Stimulated activated CD8-positive, alpha-beta memory T cell treated with anti-CD3 and anti-CD28 coated beads, Interleukin-7, amount 100 ng/mL, for 24 hours (primary cell): Measurements from ENCODE around the gene ANO9.
"Not testable (repeated sequence)": the region's sequence is repeated elsewhere in the genome, so short reads cannot be mapped to it uniquely, and the experiment has no call there.

Experiments used
- DNase-seq: peaks from one replicate; pipeline ENCODE4 v3.0.0-alpha.2; 2020; ENCODE audit warnings: low read depth

ANO9 gene

DNA sequence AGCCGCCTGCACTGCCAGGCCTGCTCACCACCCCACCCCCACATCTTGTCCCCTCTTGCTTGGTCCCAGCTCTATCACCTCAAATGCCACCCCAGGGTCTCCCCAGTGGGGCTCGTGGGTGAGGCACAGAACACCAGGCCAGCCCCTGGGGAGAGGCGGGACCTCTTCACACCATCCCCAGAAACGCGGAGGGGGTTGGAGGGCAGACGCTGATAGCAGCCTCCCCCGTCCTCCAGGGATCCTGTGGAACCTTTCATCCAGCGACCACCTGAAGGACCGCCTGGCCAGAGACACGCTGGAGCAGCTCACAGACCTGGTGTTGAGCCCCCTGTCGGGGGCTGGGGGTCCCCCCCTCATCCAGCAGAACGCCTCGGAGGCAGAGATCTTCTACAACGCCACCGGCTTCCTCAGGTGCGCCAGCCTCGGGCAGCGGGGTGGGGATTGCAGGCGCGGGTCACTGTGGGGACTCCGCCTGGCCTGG lies 42.0 kb downstream of the ANO9 start:
- no peak for DNase-seq

DNA sequence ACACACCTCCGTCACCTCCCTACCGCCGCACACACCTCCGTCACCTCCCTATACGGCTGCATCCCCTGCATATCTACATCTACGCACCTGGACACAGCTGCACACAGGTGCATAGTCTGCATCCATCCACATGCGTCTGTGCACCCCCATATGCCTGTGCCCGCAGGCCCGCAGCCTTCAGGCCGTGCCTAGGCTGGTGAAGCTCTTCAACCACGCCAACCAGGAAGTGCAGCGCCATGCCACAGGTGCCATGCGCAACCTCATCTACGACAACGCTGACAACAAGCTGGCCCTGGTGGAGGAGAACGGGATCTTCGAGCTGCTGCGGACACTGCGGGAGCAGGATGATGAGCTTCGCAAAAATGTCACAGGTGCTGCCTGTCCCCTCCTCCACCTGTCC lies 43.0 kb downstream of the ANO9 start:
- no peak for DNase-seq

DNA sequence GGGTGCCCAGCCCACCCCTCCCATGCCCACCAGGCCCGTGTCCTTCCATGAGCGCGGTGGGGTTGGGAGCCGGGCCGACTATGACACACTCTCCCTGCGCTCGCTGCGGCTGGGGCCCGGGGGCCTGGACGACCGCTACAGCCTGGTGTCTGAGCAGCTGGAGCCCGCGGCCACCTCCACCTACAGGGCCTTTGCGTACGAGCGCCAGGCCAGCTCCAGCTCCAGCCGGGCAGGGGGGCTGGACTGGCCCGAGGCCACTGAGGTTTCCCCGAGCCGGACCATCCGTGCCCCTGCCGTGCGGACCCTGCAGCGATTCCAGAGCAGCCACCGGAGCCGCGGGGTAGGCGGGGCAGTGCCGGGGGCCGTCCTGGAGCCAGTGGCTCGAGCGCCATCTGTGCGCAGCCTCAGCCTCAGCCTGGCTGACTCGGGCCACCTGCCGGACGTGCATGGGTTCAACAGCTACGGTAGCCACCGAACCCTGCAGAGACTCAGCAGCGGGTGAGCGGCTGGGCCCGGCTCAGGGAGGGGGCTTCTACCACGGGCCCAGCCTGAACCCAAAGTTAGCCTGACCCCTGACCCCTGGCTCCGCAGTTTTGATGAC lies 44.8 kb downstream of the ANO9 start:
- DNase-seq: no peak

DNA sequence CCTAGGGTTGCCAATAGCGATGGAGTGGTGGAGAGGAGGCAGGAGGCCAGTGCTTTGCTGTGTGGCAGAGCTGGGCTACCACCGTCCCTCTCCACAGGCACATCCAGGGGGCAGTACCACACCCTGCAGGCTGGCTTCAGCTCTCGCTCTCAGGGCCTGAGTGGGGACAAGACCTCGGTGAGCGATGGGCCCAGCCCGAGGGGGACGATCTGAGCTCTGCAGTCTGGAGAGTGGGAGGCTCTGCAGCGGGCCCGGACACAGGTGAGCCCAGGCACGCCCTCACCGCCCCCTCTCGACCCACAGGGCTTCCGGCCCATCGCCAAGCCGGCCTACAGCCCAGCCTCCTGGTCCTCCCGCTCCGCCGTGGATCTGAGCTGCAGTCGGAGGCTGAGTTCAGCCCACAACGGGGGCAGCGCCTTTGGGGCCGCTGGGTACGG lies 45.3 kb downstream of the ANO9 start:
- no peak for DNase-seq

DNA sequence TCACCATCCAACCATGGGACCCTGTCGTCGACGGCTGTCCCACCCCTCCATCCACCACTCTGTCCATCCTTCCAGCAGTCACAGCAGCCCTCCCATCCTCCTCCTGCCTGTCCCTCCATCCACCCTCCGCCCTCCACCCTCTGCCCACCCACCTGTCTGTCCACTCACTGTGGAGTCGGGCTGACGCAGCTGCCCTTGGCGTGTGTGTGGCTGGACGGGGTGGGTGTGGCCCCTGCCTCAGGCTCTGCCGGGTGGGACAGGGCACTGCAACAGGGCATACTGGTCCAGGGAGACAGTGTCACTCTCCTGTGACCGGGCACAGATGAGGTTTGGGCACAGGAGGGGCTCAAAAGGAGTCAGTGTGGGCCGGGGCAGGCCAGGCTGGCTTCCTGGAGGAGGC lies 45.9 kb downstream of the ANO9 start:
- no peak for DNase-seq

DNA sequence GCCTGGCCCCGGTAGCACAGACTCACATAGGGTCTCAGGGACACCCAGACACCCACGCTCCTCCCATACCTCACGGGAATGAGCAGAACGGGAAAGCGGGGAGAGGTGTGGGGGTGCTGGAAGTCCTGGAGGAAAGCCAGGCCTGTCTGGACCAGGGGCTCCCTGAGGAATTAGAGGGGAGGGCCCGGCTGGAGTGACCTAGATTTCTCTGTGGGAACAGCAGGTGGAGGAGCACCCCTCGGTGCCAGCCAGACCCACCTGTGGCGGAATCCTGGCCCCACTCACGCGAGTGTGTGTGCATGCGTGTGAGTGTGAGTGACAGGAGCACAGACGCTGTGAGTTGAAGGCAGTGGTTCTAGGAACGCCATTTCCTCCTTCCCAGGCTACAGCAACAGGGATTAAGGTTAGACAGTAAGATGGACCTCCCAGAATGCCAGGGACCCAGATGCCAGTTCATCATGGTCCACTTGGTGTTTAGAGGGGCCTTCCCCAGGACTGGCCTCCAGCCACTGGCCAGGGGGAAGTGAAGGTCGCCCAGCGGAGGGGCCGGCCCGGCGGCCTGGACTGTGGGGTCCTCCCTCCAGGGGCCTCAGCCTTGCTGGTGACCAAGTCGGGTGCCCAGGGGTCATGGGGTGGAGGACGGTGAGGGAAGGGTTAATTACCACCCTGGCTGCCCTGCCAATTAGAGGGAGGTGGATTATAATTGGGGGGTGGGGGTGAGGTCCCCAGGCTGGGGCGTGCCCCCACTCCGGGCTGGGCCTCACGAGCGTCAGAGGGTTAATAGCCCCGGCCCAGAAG lies 46.8 kb downstream of the ANO9 start:
- DNase-seq: no peak

DNA sequence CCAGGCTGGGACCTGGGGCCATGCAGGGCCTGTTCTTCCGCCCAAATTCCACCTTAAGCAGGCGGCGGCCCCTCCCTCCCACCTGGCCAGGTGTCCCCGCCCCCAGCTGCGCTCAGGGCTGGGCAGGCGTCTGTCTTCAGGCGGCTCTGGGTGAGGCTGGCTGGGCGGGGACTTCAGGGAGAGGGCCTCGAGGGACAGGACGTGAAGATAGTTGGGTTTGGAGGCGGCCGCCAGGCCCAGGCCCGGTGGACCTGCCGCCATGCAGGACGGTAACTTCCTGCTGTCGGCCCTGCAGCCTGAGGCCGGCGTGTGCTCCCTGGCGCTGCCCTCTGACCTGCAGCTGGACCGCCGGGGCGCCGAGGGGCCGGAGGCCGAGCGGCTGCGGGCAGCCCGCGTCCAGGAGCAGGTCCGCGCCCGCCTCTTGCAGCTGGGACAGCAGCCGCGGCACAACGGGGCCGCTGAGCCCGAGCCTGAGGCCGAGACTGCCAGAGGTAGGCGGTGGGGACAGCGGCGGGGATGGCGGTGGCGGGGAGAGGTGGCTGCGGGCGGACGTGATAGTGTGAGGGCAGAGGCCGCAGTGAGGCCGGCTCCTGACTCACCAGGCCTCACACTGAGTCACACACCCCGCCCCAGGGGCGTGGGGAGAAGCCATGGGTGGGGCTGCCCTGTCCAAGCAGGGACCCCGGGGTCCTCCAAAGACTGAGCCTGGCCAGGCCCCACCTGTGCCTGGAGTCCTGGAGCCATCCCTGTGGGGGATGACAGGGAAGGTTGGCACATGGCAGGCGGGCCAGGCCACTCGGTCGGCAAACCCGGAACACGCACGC lies 47.6 kb downstream of the ANO9 start, which contains the start of gene PKP3:
Gene PKP3, plus strand, starts transcription at position 176 of the 824 bp plus-strand sequence. Its CDS starts 84 bp downstream, at position 260.
- no peak for DNase-seq

DNA sequence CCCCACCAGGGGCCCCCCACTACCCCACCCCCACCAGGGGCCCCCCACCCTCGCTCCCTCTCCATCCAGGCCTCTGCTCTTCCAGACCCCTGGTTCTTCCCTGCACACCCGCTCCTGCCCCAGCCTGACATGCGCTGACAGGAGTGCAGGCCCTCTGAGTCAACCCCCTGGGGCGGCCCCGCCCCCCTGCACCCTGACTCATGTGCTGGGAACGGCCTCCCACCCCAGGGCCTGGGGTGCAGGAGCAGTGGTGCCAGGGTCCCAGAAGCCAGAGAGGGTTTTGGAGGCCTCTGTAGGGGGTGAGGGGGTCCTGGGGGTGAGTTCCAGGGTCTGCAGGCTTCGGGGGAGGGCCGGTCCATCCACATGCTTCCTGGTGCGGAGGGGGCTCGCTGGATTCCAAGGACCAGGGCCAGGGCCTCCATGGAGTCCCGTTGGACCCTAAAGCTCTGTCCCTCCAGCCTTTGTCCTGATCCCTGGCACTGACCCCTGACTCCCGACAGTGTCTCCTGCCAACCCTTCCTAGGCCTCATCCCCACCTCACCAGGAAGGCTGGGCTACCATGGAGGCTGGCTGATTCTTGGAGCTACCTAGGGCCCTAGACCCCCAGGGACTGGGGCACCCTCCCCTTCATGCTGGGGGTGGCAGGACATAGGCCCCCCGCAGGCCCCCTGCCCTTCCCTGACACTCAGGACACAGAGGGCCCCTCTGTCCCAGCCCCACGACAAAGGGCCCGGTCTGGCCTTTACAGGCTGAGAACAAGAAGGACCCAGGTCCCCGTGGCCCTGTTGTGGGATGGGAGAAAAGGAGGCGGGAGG lies 48.4 kb downstream of the ANO9 start:
- no peak for DNase-seq

DNA sequence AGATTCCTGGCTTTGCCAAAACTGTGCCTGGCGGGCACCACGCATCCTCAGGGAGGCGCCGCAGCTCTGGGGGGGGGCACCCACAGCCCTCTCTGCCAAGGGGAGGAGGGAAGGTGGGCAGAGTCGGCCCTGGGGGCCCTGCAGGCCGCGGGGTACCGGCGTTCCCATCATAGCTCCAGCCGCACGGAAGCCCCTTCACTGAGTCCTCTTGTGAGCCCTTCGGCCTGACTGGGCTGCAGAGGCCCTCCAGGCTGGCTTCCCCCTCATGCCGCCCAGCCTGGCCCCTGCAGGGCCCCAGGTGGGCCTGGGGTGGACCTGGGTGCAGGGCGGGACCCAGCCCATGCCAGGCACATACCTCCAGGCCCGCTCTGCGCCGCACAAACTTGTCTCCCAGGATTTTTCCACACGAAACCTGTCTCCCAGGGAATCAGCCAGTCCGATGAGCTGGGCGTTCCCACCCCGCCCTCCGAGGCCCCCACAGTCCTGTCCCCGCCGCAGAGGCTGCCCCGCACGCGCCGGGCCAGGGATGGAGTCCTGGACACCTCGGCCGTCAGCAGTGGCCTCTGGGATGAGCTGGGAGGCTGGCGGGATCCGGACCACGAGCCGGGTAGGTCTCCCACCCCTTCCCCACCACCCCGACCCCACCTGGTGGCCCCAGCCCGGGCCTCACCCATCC lies 49.6 kb downstream of the ANO9 start:
- no peak for DNase-seq

DNA sequence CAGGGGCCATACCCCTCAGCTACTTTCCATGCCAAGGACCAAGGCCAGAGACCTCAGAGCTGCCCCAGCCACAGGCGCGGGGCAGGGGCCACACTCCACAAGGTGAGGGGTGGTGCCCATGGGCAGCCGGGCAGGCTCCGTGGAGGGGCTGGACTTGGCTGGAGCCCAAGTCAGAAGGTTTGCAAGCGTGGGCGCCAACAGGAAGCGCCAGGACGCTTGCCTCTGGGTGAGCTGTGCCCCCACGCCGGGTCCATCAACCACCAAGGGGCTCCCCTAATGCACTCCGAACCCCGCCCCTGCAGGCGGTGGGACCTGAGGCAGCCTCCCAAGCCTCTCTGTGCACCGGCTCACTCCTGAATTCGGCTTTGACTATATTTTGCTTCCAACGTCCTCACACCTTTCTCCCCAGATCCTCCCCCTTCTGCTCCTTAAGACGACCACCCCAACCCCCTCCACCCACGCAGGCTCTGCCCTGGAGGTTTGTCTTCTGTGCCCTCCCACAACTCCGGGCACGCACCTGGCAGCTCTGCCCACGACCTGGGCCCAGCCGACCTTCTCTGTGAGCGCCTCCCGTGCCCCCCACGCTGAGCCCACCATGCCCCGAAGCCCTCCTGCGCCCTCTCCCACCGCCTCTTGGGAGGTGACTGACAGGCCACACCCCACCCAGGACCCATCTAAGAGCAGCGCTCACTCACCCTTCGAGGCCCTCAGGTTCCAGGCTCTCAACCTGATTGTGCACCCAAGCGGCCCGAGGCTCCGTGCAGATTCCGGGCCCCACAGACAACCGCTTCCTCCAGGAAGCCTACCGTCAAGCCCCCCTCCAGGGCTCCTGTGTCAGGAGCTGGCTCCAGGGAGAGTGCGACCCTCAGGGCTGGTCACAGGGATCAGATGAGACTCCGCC lies 50.4 kb downstream of the ANO9 start:
- no peak for DNase-seq

DNA sequence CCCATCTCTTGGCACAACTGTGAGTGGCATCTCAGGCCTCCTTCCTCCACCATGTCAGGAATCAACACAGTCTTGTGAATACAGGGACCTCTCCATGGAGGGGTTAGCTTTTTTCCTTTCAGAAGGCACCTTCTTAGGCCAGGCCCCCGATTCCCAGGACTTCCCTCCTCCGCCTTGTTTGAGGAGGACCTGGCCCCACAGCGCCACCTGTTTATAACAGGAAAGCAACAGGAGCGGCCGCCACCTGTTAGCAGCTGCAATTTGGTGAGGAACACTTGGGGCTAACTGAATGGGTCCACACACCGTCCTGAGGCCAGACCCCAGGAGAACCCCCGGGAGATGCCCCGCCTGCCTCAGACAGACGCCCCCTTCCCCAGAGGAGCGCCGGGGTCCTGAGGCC lies 51.6 kb downstream of the ANO9 start:
- no peak for DNase-seq

DNA sequence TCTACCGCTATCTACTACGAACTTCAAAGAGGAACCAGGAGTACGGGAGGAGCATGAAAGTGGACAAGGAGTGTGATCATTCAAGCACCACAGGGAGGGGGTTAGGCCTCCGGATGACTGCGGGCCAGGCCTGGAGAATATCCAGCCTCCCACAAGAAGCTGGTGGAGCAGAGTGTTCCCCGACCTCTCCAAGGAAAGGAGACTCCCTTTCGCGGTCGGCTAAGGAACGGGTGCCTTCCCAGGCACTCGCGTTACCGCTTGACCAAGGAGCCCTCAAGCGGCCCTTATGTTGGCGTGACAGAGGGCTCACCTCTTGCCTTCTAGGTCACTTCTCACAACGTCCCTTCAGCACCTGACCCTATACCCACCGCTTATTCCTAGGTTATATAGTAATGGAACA lies 52.4 kb downstream of the ANO9 start:
- DNase-seq: not testable (repeated sequence)

DNA sequence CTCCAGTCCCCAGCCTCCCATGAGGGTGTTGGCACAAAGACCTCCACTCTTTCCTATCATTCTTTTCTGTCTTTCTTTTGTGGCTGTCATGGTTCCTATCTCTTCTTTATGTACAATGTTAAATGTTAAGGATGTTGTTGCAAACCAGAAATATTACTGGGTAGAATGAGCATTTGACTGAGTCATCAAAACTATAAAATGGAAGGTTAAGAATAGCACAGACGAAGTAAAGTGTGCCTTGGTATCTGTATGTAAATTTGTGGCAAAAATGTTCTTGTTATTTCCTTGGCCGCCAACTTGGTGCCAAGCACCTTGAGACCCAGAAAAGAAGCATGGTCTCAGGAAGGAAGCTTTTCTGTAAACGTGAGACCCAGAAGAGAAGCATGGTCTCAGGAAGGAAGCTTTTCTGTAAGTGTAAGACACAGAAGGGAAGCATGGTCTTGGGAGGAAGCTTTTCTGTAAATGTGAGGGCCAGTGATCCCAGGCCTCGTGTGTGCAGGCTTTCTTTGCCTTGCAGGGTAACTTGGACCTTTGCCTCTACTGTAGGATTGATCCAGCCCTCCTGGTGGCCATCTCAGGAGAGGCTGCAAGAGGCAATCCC lies 54.5 kb downstream of the ANO9 start:
- no peak for DNase-seq

DNA sequence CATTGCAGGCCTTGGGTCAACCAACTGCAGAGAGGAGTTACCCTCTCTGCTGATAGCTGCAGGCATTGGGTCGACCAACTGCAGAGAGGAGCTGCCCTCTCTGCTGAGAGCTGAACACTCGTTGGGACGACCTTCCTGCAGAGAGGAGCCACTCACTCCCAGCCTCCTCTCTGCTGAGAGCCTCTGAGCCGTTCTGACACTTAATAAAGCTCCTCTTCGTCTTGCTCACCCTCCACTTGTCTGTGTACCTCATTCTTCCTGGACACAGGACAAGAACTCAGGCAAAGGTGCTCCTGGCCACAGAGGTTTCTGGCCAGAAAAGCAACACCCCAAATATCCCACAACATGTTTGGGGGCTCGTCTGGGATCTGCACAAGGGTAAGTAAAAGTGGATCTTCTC lies 55.3 kb downstream of the ANO9 start:
- DNase-seq: no peak

DNA sequence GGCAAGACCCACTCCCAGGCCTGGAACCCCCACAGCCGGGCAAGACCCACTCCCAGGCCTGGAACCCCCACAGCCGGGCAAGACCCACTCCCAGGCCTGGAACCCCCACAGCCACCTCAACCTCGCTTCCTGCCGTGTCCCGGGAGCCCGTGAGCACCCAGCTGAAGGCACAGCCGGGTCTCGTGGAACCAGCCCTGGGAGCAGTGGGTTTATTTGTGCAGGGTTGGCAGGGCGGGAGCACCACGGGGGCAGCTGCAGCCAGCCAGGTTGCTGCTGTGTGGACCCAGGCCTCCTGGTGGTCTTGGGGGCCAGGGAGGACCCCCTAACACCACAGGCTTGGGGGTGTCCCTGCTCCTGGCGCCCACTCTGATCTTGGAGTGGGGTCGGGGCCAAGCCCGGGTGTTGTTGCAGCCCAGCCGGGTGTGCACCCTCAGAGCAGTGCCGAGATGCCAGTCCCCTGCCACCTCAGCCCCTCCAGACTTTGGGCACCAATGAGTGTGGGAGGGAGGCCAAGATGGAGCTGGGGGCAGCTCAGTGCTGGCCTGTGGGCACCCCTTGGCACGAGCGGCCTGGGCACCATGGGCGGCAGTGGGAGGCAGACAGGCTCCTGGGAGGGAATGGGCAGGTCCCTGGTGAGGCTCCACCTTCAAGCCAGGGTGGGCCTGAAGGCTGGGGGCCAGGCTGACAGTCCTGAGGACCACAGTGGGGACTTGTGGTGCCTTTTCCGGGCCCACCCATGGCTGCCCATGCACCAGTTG lies 56.0 kb downstream of the ANO9 start:
- no peak for DNase-seq

DNA sequence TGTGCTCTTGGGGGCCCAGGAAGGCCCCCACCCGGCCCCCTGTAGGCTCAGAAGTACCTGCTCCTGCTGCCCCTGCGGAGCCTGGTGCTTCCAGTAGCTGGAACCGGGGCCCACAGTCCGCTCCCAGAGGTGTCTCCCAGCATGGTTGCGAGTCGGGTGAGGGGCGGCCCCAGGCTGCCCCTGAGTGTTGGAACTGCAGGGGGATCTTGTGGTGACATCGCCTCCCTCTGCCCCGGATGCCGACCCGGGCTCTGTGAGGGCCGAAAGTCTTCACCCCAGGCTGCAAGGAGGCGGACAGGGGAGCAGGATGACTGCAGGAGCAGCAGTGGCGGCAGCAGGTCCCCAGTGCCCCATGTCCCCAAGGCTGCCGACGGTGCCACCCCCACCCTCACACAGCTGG lies 57.3 kb downstream of the ANO9 start:
- DNase-seq: no peak

DNA sequence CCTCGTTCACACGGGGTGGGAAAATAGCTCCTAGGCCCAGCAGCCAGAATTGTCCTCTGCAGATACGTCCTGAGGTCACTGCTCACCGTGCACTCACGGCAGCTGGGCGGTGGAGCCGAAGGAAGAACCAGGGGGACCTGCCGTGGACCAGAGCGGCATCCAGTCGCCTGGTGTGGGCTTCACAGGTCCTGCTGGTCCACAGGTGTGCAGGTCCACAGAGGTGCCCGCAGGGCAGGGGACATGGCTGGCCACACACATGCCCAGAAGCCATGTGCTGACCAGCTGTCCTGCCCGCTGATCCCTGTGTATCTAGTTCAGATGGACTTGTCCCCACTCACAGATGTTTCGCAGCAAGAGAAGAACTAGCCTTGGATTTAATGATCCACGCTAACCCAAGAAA lies 58.4 kb downstream of the ANO9 start:
- DNase-seq: no peak

DNA sequence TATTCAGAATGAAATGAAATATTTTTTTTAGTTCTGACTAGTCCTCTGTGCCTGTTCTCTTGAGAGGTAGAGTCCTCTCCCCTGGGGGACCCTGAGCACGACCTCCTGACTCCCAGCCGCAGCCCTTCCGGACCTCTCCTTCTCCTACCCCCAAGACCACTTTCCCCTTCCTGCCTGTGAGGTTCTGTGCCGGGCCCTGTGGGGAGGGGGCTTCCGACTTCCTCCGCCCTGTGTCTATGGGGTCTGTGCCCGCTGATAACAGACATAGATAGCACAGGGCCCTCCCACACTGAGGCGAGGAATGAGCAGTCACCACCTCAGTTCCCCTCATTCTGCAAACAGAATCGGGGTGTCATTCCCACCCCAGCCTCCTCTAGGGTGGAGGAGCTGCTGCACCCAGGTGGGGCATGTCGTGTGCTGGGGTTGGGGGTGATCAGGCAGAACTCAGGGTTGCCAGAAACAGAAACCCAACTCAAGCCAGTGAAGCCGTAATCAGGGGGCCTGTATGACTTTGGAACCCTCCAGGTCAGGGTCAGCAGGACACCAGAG lies 59.7 kb downstream of the ANO9 start:
- no peak for DNase-seq
